ENCODE data around the gene ITIH4.

Gene ITIH4

GRCh38 chr3:52871761-52872160 lies 41.3 kb upstream of the ITIH4 start:
- Histone ChIP-seq H3K9me3 (ENCODE audit: insufficient read depth, low read depth, low read length) (no peaks in the 10 kb centered on the region), H3K9ac (ENCODE audit: low read depth, low read length, poor library complexity, severe bottlenecking) (no peak overlapping the region)
- no peak for TF ChIP-seq EZH2phosphoT487 (IDR thresholded peaks at IDR 0.05; ENCODE audit: borderline replicate concordance)
- TF ChIP-seq, protein P1, sequence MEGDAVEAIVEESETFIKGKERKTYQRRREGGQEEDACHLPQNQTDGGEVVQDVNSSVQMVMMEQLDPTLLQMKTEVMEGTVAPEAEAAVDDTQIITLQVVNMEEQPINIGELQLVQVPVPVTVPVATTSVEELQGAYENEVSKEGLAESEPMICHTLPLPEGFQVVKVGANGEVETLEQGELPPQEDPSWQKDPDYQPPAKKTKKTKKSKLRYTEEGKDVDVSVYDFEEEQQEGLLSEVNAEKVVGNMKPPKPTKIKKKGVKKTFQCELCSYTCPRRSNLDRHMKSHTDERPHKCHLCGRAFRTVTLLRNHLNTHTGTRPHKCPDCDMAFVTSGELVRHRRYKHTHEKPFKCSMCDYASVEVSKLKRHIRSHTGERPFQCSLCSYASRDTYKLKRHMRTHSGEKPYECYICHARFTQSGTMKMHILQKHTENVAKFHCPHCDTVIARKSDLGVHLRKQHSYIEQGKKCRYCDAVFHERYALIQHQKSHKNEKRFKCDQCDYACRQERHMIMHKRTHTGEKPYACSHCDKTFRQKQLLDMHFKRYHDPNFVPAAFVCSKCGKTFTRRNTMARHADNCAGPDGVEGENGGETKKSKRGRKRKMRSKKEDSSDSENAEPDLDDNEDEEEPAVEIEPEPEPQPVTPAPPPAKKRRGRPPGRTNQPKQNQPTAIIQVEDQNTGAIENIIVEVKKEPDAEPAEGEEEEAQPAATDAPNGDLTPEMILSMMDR (conservative IDR thresholded peaks at IDR 0.05; ENCODE audit: low read length): no peak

DNA sequence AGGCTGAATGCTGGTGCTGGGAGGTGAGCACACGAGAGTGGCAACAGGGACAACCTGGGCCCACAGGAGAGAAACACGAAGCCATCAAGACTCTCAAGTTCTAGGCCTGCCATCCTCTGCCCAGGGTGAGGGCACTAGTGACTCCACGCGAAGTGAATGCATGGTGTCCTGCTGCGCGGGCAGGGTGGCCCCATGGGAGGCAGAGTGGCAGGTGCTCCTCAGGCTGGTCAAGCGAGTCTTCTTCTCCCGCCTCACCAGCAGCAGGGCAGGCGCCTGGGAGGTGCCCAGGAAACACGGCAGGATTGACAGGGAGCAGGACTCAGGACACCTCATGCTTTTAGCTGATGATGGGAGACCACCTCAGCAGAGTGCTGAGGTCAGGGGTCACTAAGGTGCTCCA lies 40.0 kb upstream of the ITIH4 start:
- no peak overlapping the region for H3K4me2 ChIP-seq (ENCODE audit: low read depth, low read length, poor library complexity, severe bottlenecking)
- no peaks in the 10 kb centered on the region for H3F3A ChIP-seq (ENCODE audit: low read depth)
- H4K20me1 ChIP-seq (ENCODE audit: insufficient read depth, low read length, poor library complexity, severe bottlenecking): no peaks in the 10 kb centered on the region
- H3K9me2 ChIP-seq (replicated peaks; ENCODE audit: low read depth, low read length): no peaks in the 10 kb centered on the region
- no peaks in the 10 kb centered on the region for H3K27me3 ChIP-seq (ENCODE audit: insufficient read depth, low read length, poor library complexity, severe bottlenecking)
- no peak overlapping the region for H2AFZ ChIP-seq (ENCODE audit: low read length)
- no peaks in the 10 kb centered on the region for H3K36me3 ChIP-seq (ENCODE audit: insufficient read depth, low read length)
- TF ChIP-seq, protein P1 (conservative IDR thresholded peaks at IDR 0.05; ENCODE audit: low read length): no peak
- TF ChIP-seq EZH2phosphoT487 (IDR thresholded peaks at IDR 0.05; ENCODE audit: borderline replicate concordance): no peak
- H3K79me2 ChIP-seq (ENCODE audit: insufficient read depth, low read length): no peaks in the 10 kb centered on the region
- no peaks in the 10 kb centered on the region for H3K9me3 ChIP-seq (ENCODE audit: insufficient read depth, low read depth, low read length)
- H3K4me1 ChIP-seq (ENCODE audit: insufficient read depth, low read length, poor library complexity, severe bottlenecking): peaks cover 6% of the 10 kb centered on the region
- no peak overlapping the region for H3K4me3 ChIP-seq (ENCODE audit: low read length, poor library complexity, severe bottlenecking)
- no peak overlapping the region for H3K9ac ChIP-seq (ENCODE audit: low read depth, low read length, poor library complexity, severe bottlenecking)

More at GRCh38 chr3:52871761-52872160, 41.3 kb upstream of the ITIH4 start:
- no peaks in the 10 kb centered on the region for H4K20me1 ChIP-seq (ENCODE audit: insufficient read depth, low read length, poor library complexity, severe bottlenecking)
- H3K4me3 ChIP-seq (ENCODE audit: low read length, poor library complexity, severe bottlenecking): no peak overlapping the region
- no peaks in the 10 kb centered on the region for H3K36me3 ChIP-seq (ENCODE audit: insufficient read depth, low read length)
- H3K4me2 ChIP-seq (ENCODE audit: low read depth, low read length, poor library complexity, severe bottlenecking): no peak overlapping the region
- no peaks in the 10 kb centered on the region for H3K27me3 ChIP-seq (ENCODE audit: insufficient read depth, low read length, poor library complexity, severe bottlenecking)
- no peak overlapping the region for H2AFZ ChIP-seq (ENCODE audit: low read length)
- no peaks in the 10 kb centered on the region for H3F3A ChIP-seq (ENCODE audit: low read depth)
- no peaks in the 10 kb centered on the region for H3K9me2 ChIP-seq (replicated peaks; ENCODE audit: low read depth, low read length)
- peaks cover 6% of the 10 kb centered on the region for H3K4me1 ChIP-seq (ENCODE audit: insufficient read depth, low read length, poor library complexity, severe bottlenecking)
- no peaks in the 10 kb centered on the region for H3K79me2 ChIP-seq (ENCODE audit: insufficient read depth, low read length)

DNA sequence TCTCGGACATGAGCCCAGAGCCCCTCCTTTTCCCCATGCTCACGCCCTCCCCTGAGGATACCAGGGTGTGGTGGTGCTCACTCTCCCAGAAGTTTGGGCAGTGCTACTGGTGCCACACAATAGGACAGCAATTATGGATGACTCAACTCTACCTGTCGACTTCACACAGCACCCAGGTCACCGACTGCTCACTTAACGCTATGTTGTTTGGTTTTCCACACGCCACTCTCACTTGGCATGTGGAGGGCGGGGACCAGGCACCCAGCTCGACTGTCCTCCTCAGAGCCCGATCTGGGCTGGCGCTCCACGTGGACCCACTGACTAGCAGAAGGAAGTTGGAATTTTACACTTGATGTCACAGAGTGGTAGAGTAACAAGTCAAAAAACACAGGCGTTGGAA lies 36.0 kb upstream of the ITIH4 start:
- no peaks in the 10 kb centered on the region for H3K79me2 ChIP-seq (ENCODE audit: insufficient read depth, low read length)
- no peaks in the 10 kb centered on the region for H4K20me1 ChIP-seq (ENCODE audit: insufficient read depth, low read length, poor library complexity, severe bottlenecking)
- H3K4me1 ChIP-seq (ENCODE audit: insufficient read depth, low read length, poor library complexity, severe bottlenecking): no peaks in the 10 kb centered on the region
- no peaks in the 10 kb centered on the region for H3K9me3 ChIP-seq (ENCODE audit: insufficient read depth, low read depth, low read length)
- H3F3A ChIP-seq (ENCODE audit: low read depth): no peaks in the 10 kb centered on the region
- TF ChIP-seq EZH2phosphoT487 (IDR thresholded peaks at IDR 0.05; ENCODE audit: borderline replicate concordance): no peak
- TF ChIP-seq, protein P1 (conservative IDR thresholded peaks at IDR 0.05; ENCODE audit: low read length): no peak
- no peak overlapping the region for H3K4me2 ChIP-seq (ENCODE audit: low read depth, low read length, poor library complexity, severe bottlenecking)
- no peaks in the 10 kb centered on the region for H3K9me2 ChIP-seq (replicated peaks; ENCODE audit: low read depth, low read length)
- no peak overlapping the region for H2AFZ ChIP-seq (ENCODE audit: low read length)
- no peak overlapping the region for H3K4me3 ChIP-seq (ENCODE audit: low read length, poor library complexity, severe bottlenecking)
- no peaks in the 10 kb centered on the region for H3K36me3 ChIP-seq (ENCODE audit: insufficient read depth, low read length)
- H3K27me3 ChIP-seq (ENCODE audit: insufficient read depth, low read length, poor library complexity, severe bottlenecking): no peaks in the 10 kb centered on the region
- no peak overlapping the region for H3K9ac ChIP-seq (ENCODE audit: low read depth, low read length, poor library complexity, severe bottlenecking)
